ENCODE measurements around the gene USP46.

USP46 gene

DNA sequence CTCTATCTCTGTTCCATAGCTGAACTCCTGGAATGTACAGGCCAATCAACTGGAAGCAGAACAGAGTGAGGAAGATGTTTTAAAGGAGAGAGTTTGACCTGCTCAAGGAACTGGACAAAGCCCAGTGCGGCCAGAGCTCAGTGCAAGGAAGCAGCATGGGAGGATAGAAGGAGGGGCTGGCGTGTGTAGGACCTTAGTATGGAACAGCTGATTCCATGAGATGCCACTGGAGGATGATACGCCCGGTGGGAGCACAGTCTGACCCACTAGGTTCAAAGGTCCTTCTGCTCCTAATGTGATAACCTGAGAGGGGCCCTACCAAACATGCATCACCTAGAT is 81.5 kb downstream of the USP46 start:
- no peak overlapping the region for H3K9ac ChIP-seq (ENCODE audit: low read depth, low read length, poor library complexity, severe bottlenecking)
- H3K4me2 ChIP-seq (ENCODE audit: low read depth, low read length, poor library complexity, severe bottlenecking): no peak overlapping the region
- H3K79me2 ChIP-seq (ENCODE audit: insufficient read depth, low read length): no peaks in the 10 kb centered on the region
- H3F3A ChIP-seq (ENCODE audit: low read depth): no peaks in the 10 kb centered on the region
- no peak overlapping the region for H2AFZ ChIP-seq (ENCODE audit: low read length)
- H4K20me1 ChIP-seq (ENCODE audit: insufficient read depth, low read length, poor library complexity, severe bottlenecking): no peaks in the 10 kb centered on the region
- H3K36me3 ChIP-seq (ENCODE audit: insufficient read depth, low read length): no peaks in the 10 kb centered on the region
- no peaks in the 10 kb centered on the region for H3K9me3 ChIP-seq (ENCODE audit: insufficient read depth, low read depth, low read length)
- H3K4me3 ChIP-seq (ENCODE audit: low read length, poor library complexity, severe bottlenecking): no peak overlapping the region
- H3K9me2 ChIP-seq (replicated peaks; ENCODE audit: low read depth, low read length): no peaks in the 10 kb centered on the region
- no peaks in the 10 kb centered on the region for H3K4me1 ChIP-seq (ENCODE audit: insufficient read depth, low read length, poor library complexity, severe bottlenecking)
- H3K27me3 ChIP-seq (ENCODE audit: insufficient read depth, low read length, poor library complexity, severe bottlenecking): no peaks in the 10 kb centered on the region
- no peak for TF ChIP-seq EZH2phosphoT487 (IDR thresholded peaks at IDR 0.05; ENCODE audit: borderline replicate concordance)

DNA sequence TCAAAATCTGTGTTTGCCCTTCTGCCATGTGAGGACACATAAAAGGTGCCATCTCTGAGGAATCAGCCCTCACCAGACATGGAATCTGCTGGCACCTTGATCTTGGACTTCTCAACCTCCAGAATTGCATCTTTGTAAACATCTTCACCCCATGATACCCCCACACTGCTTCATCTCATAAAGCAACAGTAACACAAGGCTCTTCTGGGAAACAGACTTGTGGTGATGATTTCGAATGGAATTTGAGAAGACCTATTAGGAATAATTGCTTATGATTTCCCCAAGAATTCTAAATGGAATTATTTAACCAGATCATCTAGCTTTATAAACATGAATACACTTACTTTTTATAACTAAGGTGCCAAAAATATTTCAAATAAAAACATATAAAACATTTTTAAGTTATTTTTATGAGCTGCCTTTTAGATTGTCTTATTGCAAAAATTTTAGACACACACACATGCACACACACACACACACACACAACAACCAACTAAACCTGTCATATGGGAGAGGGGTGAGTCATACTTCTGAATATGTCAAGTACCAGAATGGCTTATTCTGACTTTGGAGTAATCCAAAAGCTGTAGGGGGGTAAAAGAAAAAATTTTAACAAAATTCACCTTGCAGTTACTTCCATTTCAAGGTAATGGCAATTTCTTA is 82.0 kb downstream of the USP46 start:
- H3K9ac ChIP-seq (ENCODE audit: low read depth, low read length, poor library complexity, severe bottlenecking): no peak overlapping the region
- no peak overlapping the region for H3K4me2 ChIP-seq (ENCODE audit: low read depth, low read length, poor library complexity, severe bottlenecking)
- H3K79me2 ChIP-seq (ENCODE audit: insufficient read depth, low read length): no peaks in the 10 kb centered on the region
- no peaks in the 10 kb centered on the region for H3K9me2 ChIP-seq (replicated peaks; ENCODE audit: low read depth, low read length)
- no peak overlapping the region for H2AFZ ChIP-seq (ENCODE audit: low read length)
- H3K4me1 ChIP-seq (ENCODE audit: insufficient read depth, low read length, poor library complexity, severe bottlenecking): no peaks in the 10 kb centered on the region
- no peaks in the 10 kb centered on the region for H3K27me3 ChIP-seq (ENCODE audit: insufficient read depth, low read length, poor library complexity, severe bottlenecking)
- no peak overlapping the region for H3K4me3 ChIP-seq (ENCODE audit: low read length, poor library complexity, severe bottlenecking)
- H3K36me3 ChIP-seq (ENCODE audit: insufficient read depth, low read length): no peaks in the 10 kb centered on the region
- no peaks in the 10 kb centered on the region for H3K9me3 ChIP-seq (ENCODE audit: insufficient read depth, low read depth, low read length)
- TF ChIP-seq, protein P1, sequence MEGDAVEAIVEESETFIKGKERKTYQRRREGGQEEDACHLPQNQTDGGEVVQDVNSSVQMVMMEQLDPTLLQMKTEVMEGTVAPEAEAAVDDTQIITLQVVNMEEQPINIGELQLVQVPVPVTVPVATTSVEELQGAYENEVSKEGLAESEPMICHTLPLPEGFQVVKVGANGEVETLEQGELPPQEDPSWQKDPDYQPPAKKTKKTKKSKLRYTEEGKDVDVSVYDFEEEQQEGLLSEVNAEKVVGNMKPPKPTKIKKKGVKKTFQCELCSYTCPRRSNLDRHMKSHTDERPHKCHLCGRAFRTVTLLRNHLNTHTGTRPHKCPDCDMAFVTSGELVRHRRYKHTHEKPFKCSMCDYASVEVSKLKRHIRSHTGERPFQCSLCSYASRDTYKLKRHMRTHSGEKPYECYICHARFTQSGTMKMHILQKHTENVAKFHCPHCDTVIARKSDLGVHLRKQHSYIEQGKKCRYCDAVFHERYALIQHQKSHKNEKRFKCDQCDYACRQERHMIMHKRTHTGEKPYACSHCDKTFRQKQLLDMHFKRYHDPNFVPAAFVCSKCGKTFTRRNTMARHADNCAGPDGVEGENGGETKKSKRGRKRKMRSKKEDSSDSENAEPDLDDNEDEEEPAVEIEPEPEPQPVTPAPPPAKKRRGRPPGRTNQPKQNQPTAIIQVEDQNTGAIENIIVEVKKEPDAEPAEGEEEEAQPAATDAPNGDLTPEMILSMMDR (conservative IDR thresholded peaks at IDR 0.05; ENCODE audit: low read length): no peak
- TF ChIP-seq EZH2phosphoT487 (IDR thresholded peaks at IDR 0.05; ENCODE audit: borderline replicate concordance): no peak
- no peaks in the 10 kb centered on the region for H4K20me1 ChIP-seq (ENCODE audit: insufficient read depth, low read length, poor library complexity, severe bottlenecking)
- no peaks in the 10 kb centered on the region for H3F3A ChIP-seq (ENCODE audit: low read depth)

DNA sequence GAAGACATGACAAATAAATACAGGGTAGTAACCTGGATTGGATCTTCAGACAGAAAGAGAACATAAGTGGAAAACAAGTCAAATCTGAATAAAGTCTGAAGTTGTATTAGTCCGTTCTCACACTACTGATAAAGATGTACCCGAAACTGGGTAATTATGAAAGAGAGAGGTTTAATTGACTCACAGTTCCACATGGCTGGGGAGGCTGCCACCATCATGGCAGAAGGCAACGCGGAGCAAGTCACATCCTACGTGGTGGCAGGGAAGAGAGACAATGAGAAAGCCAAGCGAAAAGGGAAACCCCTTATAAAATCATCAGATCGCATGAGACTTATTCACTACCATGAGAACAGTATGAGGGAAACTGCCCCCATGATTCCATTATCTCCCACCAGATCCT is 82.8 kb downstream of the USP46 start:
- no peak overlapping the region for H3K4me3 ChIP-seq (ENCODE audit: low read length, poor library complexity, severe bottlenecking)
- no peak overlapping the region for H2AFZ ChIP-seq (ENCODE audit: low read length)
- H3F3A ChIP-seq (ENCODE audit: low read depth): no peaks in the 10 kb centered on the region
- no peak overlapping the region for H3K4me2 ChIP-seq (ENCODE audit: low read depth, low read length, poor library complexity, severe bottlenecking)
- no peak overlapping the region for H3K9ac ChIP-seq (ENCODE audit: low read depth, low read length, poor library complexity, severe bottlenecking)
- H3K79me2 ChIP-seq (ENCODE audit: insufficient read depth, low read length): no peaks in the 10 kb centered on the region
- no peaks in the 10 kb centered on the region for H3K27me3 ChIP-seq (ENCODE audit: insufficient read depth, low read length, poor library complexity, severe bottlenecking)
- H3K9me3 ChIP-seq (ENCODE audit: insufficient read depth, low read depth, low read length): no peaks in the 10 kb centered on the region
- no peaks in the 10 kb centered on the region for H3K36me3 ChIP-seq (ENCODE audit: insufficient read depth, low read length)
- H4K20me1 ChIP-seq (ENCODE audit: insufficient read depth, low read length, poor library complexity, severe bottlenecking): no peaks in the 10 kb centered on the region
- H3K4me1 ChIP-seq (ENCODE audit: insufficient read depth, low read length, poor library complexity, severe bottlenecking): no peaks in the 10 kb centered on the region
- no peaks in the 10 kb centered on the region for H3K9me2 ChIP-seq (replicated peaks; ENCODE audit: low read depth, low read length)
- TF ChIP-seq, protein P1 (conservative IDR thresholded peaks at IDR 0.05; ENCODE audit: low read length): no peak
- no peak for TF ChIP-seq EZH2phosphoT487 (IDR thresholded peaks at IDR 0.05; ENCODE audit: borderline replicate concordance)

DNA sequence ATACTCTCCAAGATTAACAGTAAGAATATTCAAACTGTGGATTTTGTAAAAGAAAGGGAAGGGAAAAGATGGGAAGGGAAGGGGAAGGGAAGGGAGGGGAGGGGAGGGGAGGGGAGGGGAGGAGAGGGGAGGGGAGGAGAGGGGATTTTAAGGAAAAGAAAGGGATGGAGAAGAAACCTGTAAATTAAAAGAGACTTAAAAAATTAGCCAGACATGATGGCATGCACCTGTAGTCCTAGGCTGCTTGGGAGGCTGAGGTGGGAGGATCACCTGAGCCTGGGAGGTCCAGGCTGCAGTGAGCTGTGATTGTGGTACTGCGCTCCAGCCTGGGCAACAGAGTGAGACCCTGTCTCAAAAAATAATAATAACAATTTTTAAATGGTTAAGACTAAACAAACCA is 83.7 kb downstream of the USP46 start:
- H3K79me2 ChIP-seq (ENCODE audit: insufficient read depth, low read length): no peaks in the 10 kb centered on the region
- no peaks in the 10 kb centered on the region for H3K9me3 ChIP-seq (ENCODE audit: insufficient read depth, low read depth, low read length)
- H3K4me1 ChIP-seq (ENCODE audit: insufficient read depth, low read length, poor library complexity, severe bottlenecking): no peaks in the 10 kb centered on the region
- H3K4me3 ChIP-seq (ENCODE audit: low read length, poor library complexity, severe bottlenecking): no peak overlapping the region
- no peak overlapping the region for H3K9ac ChIP-seq (ENCODE audit: low read depth, low read length, poor library complexity, severe bottlenecking)
- H4K20me1 ChIP-seq (ENCODE audit: insufficient read depth, low read length, poor library complexity, severe bottlenecking): no peaks in the 10 kb centered on the region
- no peaks in the 10 kb centered on the region for H3F3A ChIP-seq (ENCODE audit: low read depth)
- H3K4me2 ChIP-seq (ENCODE audit: low read depth, low read length, poor library complexity, severe bottlenecking): no peak overlapping the region
- no peaks in the 10 kb centered on the region for H3K9me2 ChIP-seq (replicated peaks; ENCODE audit: low read depth, low read length)
- no peaks in the 10 kb centered on the region for H3K36me3 ChIP-seq (ENCODE audit: insufficient read depth, low read length)
- H2AFZ ChIP-seq (ENCODE audit: low read length): no peak overlapping the region
- TF ChIP-seq, protein P1 (conservative IDR thresholded peaks at IDR 0.05; ENCODE audit: low read length): no peak
- TF ChIP-seq EZH2phosphoT487 (IDR thresholded peaks at IDR 0.05; ENCODE audit: borderline replicate concordance): no peak
- no peaks in the 10 kb centered on the region for H3K27me3 ChIP-seq (ENCODE audit: insufficient read depth, low read length, poor library complexity, severe bottlenecking)
